ENCODE results near the gene RHOC.

RHOC gene

GRCh38 chr1:112707221-112708001 is 484 bp upstream of the RHOC start (continued):
- TF ChIP-seq ZNF664 (tag by site-specific recombination; IDR thresholded peaks at IDR 0.05), result no peak
- no peak for TF ChIP-seq ZBTB8A (tag by site-specific recombination; IDR thresholded peaks at IDR 0.05)
- peak; percentile 78 for TF ChIP-seq ZNF335 (tag by site-specific recombination; conservative IDR thresholded peaks at IDR 0.05)
- TF ChIP-seq ZNF830 (tag by site-specific recombination; IDR thresholded peaks at IDR 0.05; ENCODE audit: low read depth), result no peak
- no peak for TF ChIP-seq GLI2 (tag by site-specific recombination; IDR thresholded peaks at IDR 0.05; ENCODE audit: borderline replicate concordance, low read depth)
- no peak for TF ChIP-seq ZNF391 (tag by site-specific recombination; IDR thresholded peaks at IDR 0.05; ENCODE audit: borderline replicate concordance, low read depth)
- TF ChIP-seq, protein P1, sequence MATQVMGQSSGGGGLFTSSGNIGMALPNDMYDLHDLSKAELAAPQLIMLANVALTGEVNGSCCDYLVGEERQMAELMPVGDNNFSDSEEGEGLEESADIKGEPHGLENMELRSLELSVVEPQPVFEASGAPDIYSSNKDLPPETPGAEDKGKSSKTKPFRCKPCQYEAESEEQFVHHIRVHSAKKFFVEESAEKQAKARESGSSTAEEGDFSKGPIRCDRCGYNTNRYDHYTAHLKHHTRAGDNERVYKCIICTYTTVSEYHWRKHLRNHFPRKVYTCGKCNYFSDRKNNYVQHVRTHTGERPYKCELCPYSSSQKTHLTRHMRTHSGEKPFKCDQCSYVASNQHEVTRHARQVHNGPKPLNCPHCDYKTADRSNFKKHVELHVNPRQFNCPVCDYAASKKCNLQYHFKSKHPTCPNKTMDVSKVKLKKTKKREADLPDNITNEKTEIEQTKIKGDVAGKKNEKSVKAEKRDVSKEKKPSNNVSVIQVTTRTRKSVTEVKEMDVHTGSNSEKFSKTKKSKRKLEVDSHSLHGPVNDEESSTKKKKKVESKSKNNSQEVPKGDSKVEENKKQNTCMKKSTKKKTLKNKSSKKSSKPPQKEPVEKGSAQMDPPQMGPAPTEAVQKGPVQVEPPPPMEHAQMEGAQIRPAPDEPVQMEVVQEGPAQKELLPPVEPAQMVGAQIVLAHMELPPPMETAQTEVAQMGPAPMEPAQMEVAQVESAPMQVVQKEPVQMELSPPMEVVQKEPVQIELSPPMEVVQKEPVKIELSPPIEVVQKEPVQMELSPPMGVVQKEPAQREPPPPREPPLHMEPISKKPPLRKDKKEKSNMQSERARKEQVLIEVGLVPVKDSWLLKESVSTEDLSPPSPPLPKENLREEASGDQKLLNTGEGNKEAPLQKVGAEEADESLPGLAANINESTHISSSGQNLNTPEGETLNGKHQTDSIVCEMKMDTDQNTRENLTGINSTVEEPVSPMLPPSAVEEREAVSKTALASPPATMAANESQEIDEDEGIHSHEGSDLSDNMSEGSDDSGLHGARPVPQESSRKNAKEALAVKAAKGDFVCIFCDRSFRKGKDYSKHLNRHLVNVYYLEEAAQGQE (tag by site-specific recombination; IDR thresholded peaks at IDR 0.05), result 0 out of 2 replicates have a peak, but pooled peaks have one; percentile 23
- peak; percentile 92 for TF ChIP-seq ZEB2 (tag by site-specific recombination; IDR thresholded peaks at IDR 0.05)
- TF ChIP-seq, protein P2, sequence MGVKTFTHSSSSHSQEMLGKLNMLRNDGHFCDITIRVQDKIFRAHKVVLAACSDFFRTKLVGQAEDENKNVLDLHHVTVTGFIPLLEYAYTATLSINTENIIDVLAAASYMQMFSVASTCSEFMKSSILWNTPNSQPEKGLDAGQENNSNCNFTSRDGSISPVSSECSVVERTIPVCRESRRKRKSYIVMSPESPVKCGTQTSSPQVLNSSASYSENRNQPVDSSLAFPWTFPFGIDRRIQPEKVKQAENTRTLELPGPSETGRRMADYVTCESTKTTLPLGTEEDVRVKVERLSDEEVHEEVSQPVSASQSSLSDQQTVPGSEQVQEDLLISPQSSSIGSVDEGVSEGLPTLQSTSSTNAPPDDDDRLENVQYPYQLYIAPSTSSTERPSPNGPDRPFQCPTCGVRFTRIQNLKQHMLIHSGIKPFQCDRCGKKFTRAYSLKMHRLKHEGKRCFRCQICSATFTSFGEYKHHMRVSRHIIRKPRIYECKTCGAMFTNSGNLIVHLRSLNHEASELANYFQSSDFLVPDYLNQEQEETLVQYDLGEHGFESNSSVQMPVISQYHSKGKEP (tag by site-specific recombination; IDR thresholded peaks at IDR 0.05), result no peak
- TF ChIP-seq ZFHX2 (tag by site-specific recombination; conservative IDR thresholded peaks at IDR 0.05), result no peak
- no peak for TF ChIP-seq GFI1B (tag by site-specific recombination; IDR thresholded peaks at IDR 0.05)
- TF ChIP-seq ZBTB21 (tag by site-specific recombination; IDR thresholded peaks at IDR 0.05), result peak; percentile 55; the same call in 1 of the 2 replicates
- TF ChIP-seq ZNF768 (tag by site-specific recombination; IDR thresholded peaks at IDR 0.05), result no peak
- TF ChIP-seq, protein P3, sequence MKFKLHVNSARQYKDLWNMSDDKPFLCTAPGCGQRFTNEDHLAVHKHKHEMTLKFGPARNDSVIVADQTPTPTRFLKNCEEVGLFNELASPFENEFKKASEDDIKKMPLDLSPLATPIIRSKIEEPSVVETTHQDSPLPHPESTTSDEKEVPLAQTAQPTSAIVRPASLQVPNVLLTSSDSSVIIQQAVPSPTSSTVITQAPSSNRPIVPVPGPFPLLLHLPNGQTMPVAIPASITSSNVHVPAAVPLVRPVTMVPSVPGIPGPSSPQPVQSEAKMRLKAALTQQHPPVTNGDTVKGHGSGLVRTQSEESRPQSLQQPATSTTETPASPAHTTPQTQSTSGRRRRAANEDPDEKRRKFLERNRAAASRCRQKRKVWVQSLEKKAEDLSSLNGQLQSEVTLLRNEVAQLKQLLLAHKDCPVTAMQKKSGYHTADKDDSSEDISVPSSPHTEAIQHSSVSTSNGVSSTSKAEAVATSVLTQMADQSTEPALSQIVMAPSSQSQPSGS (tag by site-specific recombination; IDR thresholded peaks at IDR 0.05; ENCODE audit: low read depth), result no peak
- TF ChIP-seq SP2 (tag by site-specific recombination; IDR thresholded peaks at IDR 0.05), result peak; percentile 28
- TF ChIP-seq, protein P4, sequence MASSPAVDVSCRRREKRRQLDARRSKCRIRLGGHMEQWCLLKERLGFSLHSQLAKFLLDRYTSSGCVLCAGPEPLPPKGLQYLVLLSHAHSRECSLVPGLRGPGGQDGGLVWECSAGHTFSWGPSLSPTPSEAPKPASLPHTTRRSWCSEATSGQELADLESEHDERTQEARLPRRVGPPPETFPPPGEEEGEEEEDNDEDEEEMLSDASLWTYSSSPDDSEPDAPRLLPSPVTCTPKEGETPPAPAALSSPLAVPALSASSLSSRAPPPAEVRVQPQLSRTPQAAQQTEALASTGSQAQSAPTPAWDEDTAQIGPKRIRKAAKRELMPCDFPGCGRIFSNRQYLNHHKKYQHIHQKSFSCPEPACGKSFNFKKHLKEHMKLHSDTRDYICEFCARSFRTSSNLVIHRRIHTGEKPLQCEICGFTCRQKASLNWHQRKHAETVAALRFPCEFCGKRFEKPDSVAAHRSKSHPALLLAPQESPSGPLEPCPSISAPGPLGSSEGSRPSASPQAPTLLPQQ (tag by site-specific recombination; IDR thresholded peaks at IDR 0.05), result peak; percentile 68
- no peak for TF ChIP-seq ZNF623 (tag by site-specific recombination; IDR thresholded peaks at IDR 0.05)
- TF ChIP-seq ZNF544 (tag by site-specific recombination; IDR thresholded peaks at IDR 0.05), result no peak
- no peak for TF ChIP-seq ZNF311 (tag by site-specific recombination; IDR thresholded peaks at IDR 0.05; ENCODE audit: borderline replicate concordance)
- peak; percentile 19; the same call in 1 of the 2 replicates for TF ChIP-seq ZNF596 (tag by site-specific recombination; IDR thresholded peaks at IDR 0.05)
- TF ChIP-seq, protein P5, sequence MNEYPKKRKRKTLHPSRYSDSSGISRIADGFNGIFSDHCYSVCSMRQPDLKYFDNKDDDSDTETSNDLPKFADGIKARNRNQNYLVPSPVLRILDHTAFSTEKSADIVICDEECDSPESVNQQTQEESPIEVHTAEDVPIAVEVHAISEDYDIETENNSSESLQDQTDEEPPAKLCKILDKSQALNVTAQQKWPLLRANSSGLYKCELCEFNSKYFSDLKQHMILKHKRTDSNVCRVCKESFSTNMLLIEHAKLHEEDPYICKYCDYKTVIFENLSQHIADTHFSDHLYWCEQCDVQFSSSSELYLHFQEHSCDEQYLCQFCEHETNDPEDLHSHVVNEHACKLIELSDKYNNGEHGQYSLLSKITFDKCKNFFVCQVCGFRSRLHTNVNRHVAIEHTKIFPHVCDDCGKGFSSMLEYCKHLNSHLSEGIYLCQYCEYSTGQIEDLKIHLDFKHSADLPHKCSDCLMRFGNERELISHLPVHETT (tag by site-specific recombination; IDR thresholded peaks at IDR 0.05), result 0 out of 2 replicates have a peak, but pooled peaks have one; percentile 37
- no peak for TF ChIP-seq ZNF433 (tag by site-specific recombination; IDR thresholded peaks at IDR 0.05; ENCODE audit: low read depth)
- no peak for TF ChIP-seq ZNF302 (tag by site-specific recombination; IDR thresholded peaks at IDR 0.05; ENCODE audit: low read depth)
- TF ChIP-seq ZFP3 (tag by site-specific recombination; IDR thresholded peaks at IDR 0.05; ENCODE audit: low read depth), result no peak
- no peak for TF ChIP-seq ZNF23 (tag by site-specific recombination; IDR thresholded peaks at IDR 0.05; ENCODE audit: borderline replicate concordance)
- 0 out of 2 replicates have a peak, but pooled peaks have one; percentile 45 for TF ChIP-seq REPIN1 (tag by site-specific recombination; IDR thresholded peaks at IDR 0.05; ENCODE audit: low read depth)
- no peak for TF ChIP-seq YY1 (tag by site-specific recombination; IDR thresholded peaks at IDR 0.05)
- TF ChIP-seq ZNF677 (tag by site-specific recombination; IDR thresholded peaks at IDR 0.05), result no peak
- TF ChIP-seq ZNF394 (tag by site-specific recombination; IDR thresholded peaks at IDR 0.05; ENCODE audit: borderline replicate concordance), result peak; percentile 62

Measured in HEK293 (cell line).